ENCODE results near the gene MPIG6B.
A peak's percentile ranks its signal among the peaks of the same experiment; 100 is the strongest.

Gene MPIG6B

GRCh38 chr6:31752739-31753319, 29.7 kb downstream of the MPIG6B start:
- H3K9me3 ChIP-seq (ENCODE audit: control insufficient read depth, low read length), result no peaks in the 10 kb centered on the region
- H3K9ac ChIP-seq (ENCODE audit: low read length), result no peak overlapping the region
- H3K36me3 ChIP-seq (ENCODE audit: control insufficient read depth, insufficient read depth, low read length), result no peaks in the 10 kb centered on the region
- no peaks in the 10 kb centered on the region for H3K27me3 ChIP-seq (ENCODE audit: control insufficient read depth, insufficient read depth, low read length)
- H3K4me1 ChIP-seq (ENCODE audit: control insufficient read depth, insufficient read depth, low read length), result no peaks in the 10 kb centered on the region
- H3K4me3 ChIP-seq (ENCODE audit: low read length), result no peak overlapping the region

DNA sequence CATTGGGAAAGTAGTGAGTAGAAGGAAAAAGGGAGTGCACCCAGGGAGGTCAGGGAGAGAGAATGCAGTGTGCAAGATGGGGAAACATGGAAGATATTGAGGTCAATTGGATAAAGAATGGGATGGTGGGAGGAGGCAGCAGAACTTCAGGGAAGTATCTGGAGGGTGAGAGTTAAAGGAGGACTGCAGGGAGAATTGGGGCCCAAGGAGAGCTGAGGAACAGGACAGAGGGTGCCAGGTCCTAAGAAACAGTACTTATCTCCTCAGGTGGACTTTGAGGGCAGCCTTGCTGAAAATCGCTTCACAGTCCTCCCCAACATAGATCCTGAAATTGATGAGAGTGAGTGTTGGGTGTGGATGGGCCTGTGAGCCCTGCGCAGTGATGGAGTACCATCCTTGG, 35.1 kb downstream of the MPIG6B start:
- Histone ChIP-seq H3K36me3 (ENCODE audit: control insufficient read depth, insufficient read depth, low read length) (no peaks in the 10 kb centered on the region), H3K9ac (ENCODE audit: low read length) (no peak overlapping the region), H3K27me3 (ENCODE audit: control insufficient read depth, insufficient read depth, low read length) (no peaks in the 10 kb centered on the region), H3K4me1 (ENCODE audit: control insufficient read depth, insufficient read depth, low read length) (peaks cover 13% of the 10 kb centered on the region), H3K4me3 (ENCODE audit: low read length) (no peak overlapping the region), H3K9me3 (ENCODE audit: control insufficient read depth, low read length) (no peaks in the 10 kb centered on the region)

GRCh38 chr6:31760790-31761189, 37.6 kb downstream of the MPIG6B start:
- Histone ChIP-seq H3K9me3 (ENCODE audit: control insufficient read depth, low read length) (no peaks in the 10 kb centered on the region), H3K4me3 (ENCODE audit: low read length) (no peak overlapping the region), H3K36me3 (ENCODE audit: control insufficient read depth, insufficient read depth, low read length) (no peaks in the 10 kb centered on the region), H3K27me3 (ENCODE audit: control insufficient read depth, insufficient read depth, low read length) (no peaks in the 10 kb centered on the region), H3K4me1 (ENCODE audit: control insufficient read depth, insufficient read depth, low read length) (peaks cover 20% of the 10 kb centered on the region), H3K9ac (ENCODE audit: low read length) (no peak overlapping the region)

GRCh38 chr6:31761343-31761742, 38.2 kb downstream of the MPIG6B start:
- no peaks in the 10 kb centered on the region for H3K36me3 ChIP-seq (ENCODE audit: control insufficient read depth, insufficient read depth, low read length)
- H3K27me3 ChIP-seq (ENCODE audit: control insufficient read depth, insufficient read depth, low read length), result no peaks in the 10 kb centered on the region
- no peak overlapping the region for H3K9ac ChIP-seq (ENCODE audit: low read length)
- H3K4me3 ChIP-seq (ENCODE audit: low read length), result no peak overlapping the region
- H3K4me1 ChIP-seq (ENCODE audit: control insufficient read depth, insufficient read depth, low read length), result peaks cover 20% of the 10 kb centered on the region
- H3K9me3 ChIP-seq (ENCODE audit: control insufficient read depth, low read length), result no peaks in the 10 kb centered on the region

GRCh38 chr6:31762356-31762755, 39.2 kb downstream of the MPIG6B start, which contains the start of gene SAPCD1:
SAPCD1 (plus strand) TSS chr6:31762656; CDS start chr6:31763055, 399 bp downstream.
- no peaks in the 10 kb centered on the region for H3K9me3 ChIP-seq (ENCODE audit: control insufficient read depth, low read length)
- H3K36me3 ChIP-seq (ENCODE audit: control insufficient read depth, insufficient read depth, low read length), result no peaks in the 10 kb centered on the region
- no peaks in the 10 kb centered on the region for H3K27me3 ChIP-seq (ENCODE audit: control insufficient read depth, insufficient read depth, low read length)
- no peak within 1 kb of the TSS for H3K9ac ChIP-seq (ENCODE audit: low read length)
- H3K4me3 ChIP-seq (ENCODE audit: low read length), result no peak within 1 kb of the TSS
- peaks cover 20% of the 10 kb centered on the region for H3K4me1 ChIP-seq (ENCODE audit: control insufficient read depth, insufficient read depth, low read length)

- Histone ChIP-seq H3K4me1 (ENCODE audit: control insufficient read depth, insufficient read depth, low read length) (peaks cover 20% of the 10 kb centered on the region), H3K27me3 (ENCODE audit: control insufficient read depth, insufficient read depth, low read length) (no peaks in the 10 kb centered on the region), H3K9me3 (ENCODE audit: control insufficient read depth, low read length) (no peaks in the 10 kb centered on the region), H3K36me3 (ENCODE audit: control insufficient read depth, insufficient read depth, low read length) (no peaks in the 10 kb centered on the region), H3K4me3 (ENCODE audit: low read length) (no peak overlapping the region), H3K9ac (ENCODE audit: low read length) (no peak overlapping the region)
These were observed 39.9 kb downstream of the MPIG6B start for GRCh38 chr6:31762878-31763618.

- Histone ChIP-seq H3K27me3 (ENCODE audit: control insufficient read depth, insufficient read depth, low read length) (no peaks in the 10 kb centered on the region), H3K4me1 (ENCODE audit: control insufficient read depth, insufficient read depth, low read length) (peaks cover 20% of the 10 kb centered on the region), H3K4me3 (ENCODE audit: low read length) (no peak overlapping the region), H3K9me3 (ENCODE audit: control insufficient read depth, low read length) (no peaks in the 10 kb centered on the region), H3K9ac (ENCODE audit: low read length) (no peak overlapping the region), H3K36me3 (ENCODE audit: control insufficient read depth, insufficient read depth, low read length) (no peaks in the 10 kb centered on the region)
These were observed 40.4 kb downstream of the MPIG6B start for GRCh38 chr6:31763619-31763940.

- Histone ChIP-seq H3K9ac (ENCODE audit: low read length) (no peak overlapping the region), H3K36me3 (ENCODE audit: control insufficient read depth, insufficient read depth, low read length) (no peaks in the 10 kb centered on the region), H3K27me3 (ENCODE audit: control insufficient read depth, insufficient read depth, low read length) (no peaks in the 10 kb centered on the region), H3K4me3 (ENCODE audit: low read length) (no peak overlapping the region), H3K9me3 (ENCODE audit: control insufficient read depth, low read length) (no peaks in the 10 kb centered on the region), H3K4me1 (ENCODE audit: control insufficient read depth, insufficient read depth, low read length) (peaks cover 20% of the 10 kb centered on the region)
These were observed 41.0 kb downstream of the MPIG6B start for GRCh38 chr6:31764198-31764597.

DNA sequence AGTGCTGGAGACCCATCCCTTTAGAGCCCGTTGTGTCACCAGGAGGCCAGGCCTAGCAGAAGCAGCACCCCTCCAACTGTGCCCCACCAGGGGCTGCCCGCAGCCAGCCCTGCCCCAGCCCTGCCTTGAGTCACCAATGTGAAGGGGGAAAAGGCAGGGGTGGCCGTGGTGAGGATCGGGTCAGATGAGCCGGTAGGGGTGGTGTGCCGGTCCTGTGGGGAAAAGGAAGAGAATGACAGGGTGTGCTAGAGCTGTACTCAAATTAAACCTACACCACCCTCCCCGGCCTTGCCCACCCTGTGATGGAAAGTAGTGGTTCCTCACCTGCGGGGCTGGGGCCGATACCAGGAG, 42.4 kb downstream of the MPIG6B start:
- no peaks in the 10 kb centered on the region for H3K36me3 ChIP-seq (ENCODE audit: control insufficient read depth, insufficient read depth, low read length)
- no peak overlapping the region for H3K4me3 ChIP-seq (ENCODE audit: low read length)
- no peaks in the 10 kb centered on the region for H3K9me3 ChIP-seq (ENCODE audit: control insufficient read depth, low read length)
- no peak overlapping the region for H3K9ac ChIP-seq (ENCODE audit: low read length)
- H3K27me3 ChIP-seq (ENCODE audit: control insufficient read depth, insufficient read depth, low read length), result no peaks in the 10 kb centered on the region
- H3K4me1 ChIP-seq (ENCODE audit: control insufficient read depth, insufficient read depth, low read length), result peaks cover 19% of the 10 kb centered on the region

GRCh38 chr6:31765910-31766794, 43.0 kb downstream of the MPIG6B start:
- H3K9ac ChIP-seq (ENCODE audit: low read length), result peak overlapping the region; percentile 36
- H3K4me1 ChIP-seq (ENCODE audit: control insufficient read depth, insufficient read depth, low read length), result peaks cover 13% of the 10 kb centered on the region
- no peak overlapping the region for H3K4me3 ChIP-seq (ENCODE audit: low read length)
- H3K36me3 ChIP-seq (ENCODE audit: control insufficient read depth, insufficient read depth, low read length), result no peaks in the 10 kb centered on the region
- H3K9me3 ChIP-seq (ENCODE audit: control insufficient read depth, low read length), result no peaks in the 10 kb centered on the region
- no peaks in the 10 kb centered on the region for H3K27me3 ChIP-seq (ENCODE audit: control insufficient read depth, insufficient read depth, low read length)

- Histone ChIP-seq H3K9me3 (ENCODE audit: control insufficient read depth, low read length) (no peaks in the 10 kb centered on the region), H3K36me3 (ENCODE audit: control insufficient read depth, insufficient read depth, low read length) (no peaks in the 10 kb centered on the region), H3K9ac (ENCODE audit: low read length) (no peak overlapping the region), H3K4me3 (ENCODE audit: low read length) (no peak overlapping the region), H3K27me3 (ENCODE audit: control insufficient read depth, insufficient read depth, low read length) (no peaks in the 10 kb centered on the region), H3K4me1 (ENCODE audit: control insufficient read depth, insufficient read depth, low read length) (peaks cover 7% of the 10 kb centered on the region)
These were observed 44.0 kb downstream of the MPIG6B start for GRCh38 chr6:31767096-31767645.
